ENCODE measurements around the gene CDK6.

CDK6 gene

DNA sequence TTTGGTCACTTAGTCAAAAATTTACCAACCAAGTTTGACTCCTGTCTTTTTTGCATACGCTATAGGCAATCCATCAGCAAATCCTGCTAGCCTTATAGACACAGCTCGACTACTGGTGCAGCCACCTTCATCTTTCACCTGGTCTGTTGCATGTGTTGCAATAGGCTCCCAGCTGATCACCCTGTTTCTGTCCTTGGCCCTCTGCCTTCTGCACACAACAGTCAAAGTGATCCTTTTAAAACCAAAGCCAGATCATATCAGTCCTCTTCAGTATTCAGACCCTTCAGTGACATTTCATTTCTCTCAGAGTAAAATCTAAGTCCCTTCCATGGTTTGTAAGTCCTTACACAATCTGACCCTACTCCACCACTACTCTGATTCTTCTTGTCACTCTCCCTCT is 10.9 kb upstream of the CDK6 start:
- no peak for DNase-seq (ENCODE audit: low read depth in 2 of 2)

DNA sequence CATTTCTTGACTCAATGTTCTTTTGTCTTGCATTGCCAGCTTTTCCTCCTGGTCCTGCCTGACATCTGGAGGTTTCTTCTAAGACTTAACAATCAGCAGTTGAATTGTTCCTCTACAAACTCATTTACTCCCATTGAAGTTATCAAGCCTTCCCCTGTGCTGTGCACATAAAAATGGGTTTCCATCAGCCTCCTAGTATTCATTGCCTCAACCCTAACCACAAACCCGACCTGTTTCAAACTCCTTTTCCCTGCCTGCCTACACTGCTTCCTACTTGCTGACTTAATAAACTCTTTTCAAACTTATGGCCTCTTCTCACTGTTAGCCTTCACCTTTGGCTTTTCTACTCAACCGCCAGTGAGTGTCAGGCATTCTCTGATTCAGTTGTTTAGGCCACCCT is 9.4 kb upstream of the CDK6 start:
- no peak for DNase-seq (ENCODE audit: low read depth in 2 of 2)

DNA sequence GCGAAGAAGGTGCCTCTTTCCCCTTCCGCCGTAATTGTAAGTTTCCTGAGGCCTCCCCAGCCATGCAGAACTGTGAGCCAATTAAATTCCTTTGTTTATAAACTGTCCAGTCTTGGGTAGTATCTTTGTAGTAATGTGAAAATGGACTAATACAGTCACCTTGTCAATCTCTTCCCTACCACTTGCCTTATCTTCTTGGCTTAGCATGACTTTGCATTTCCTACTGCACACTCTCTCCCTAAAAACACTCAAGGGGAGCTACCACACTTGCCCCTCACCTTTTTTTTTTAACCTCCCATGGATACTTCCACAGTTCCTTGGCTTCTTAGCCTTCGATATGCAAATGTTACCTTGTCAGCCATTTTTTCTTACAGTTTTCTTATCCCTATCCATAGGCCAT is 7.4 kb upstream of the CDK6 start:
- DNase-seq (ENCODE audit: low read depth in 2 of 2), result no peak

DNA sequence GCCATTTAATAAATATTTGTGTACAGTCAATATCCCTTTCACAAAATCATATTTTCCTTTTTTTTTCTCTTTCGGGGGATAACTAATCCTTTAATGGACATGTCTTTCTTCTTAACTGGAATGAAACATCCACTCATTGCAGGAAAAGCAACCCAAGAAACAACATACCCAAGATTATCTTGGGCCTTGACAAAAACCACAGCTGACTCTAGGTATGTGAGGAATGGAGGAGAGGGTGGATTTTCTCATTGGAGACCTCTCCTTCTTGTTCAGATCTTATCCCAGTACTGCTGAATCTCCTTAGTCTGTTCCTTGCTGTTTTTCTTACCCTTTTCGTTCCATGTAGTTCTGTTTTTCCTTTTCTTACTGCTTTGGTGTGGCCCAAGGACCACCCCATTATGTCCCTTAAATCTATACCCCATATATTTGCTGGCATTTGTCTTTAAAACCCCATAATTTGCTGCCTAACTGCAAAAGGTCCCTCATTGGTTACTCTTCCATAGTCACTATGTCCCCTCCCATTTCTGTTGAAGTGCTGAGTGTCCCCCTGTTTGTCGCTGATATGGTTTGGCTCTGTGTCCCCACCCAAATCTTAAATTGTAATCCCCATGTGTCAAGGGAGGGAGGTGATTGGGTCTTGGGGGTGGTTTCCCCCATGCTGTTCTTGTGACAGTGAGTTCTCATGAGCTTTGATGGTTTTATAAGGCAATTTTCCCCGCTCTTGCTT is 6.8 kb upstream of the CDK6 start:
- no peak for DNase-seq (ENCODE audit: low read depth in 2 of 2)

DNA sequence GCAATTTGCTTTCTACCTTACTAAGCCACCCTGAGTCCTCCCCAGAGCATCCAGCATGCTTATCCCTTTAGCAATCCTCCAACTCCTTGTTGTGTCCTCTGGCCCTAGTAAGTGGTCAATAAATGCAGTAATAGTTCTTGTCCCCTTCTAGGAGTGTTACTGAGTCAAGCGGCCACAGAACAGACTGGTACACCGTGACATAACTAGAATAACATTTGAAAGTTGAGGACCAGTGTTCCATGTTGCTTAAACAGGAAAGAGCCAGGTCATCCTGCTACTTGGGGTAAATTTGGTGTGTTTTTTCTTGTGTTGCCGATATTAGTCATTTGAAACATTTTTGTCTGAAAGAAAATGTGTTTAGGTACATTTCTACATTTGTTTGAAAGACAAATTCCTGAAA is 4.8 kb upstream of the CDK6 start:
- no peak for DNase-seq (ENCODE audit: low read depth in 2 of 2)

DNA sequence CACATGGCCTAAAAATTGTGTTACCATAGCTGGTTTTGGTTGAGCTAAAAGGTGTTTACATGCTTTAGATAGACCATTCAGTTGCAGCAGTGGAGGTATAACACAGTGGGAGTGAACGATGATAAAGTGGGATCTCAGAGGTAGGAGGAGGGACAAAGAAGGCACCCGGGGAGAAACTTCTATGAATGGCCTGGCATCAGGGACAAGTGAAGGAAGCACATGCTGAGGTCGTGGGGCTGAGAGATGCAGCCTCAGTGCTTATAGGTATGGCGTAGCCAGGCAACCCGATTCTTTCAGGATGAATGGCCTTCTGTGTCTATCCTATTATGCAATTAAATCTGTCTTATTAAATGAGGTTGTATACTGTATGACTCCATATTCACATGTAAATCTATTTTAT is 3.9 kb upstream of the CDK6 start:
- DNase-seq (ENCODE audit: low read depth in 2 of 2), result no peak

DNA sequence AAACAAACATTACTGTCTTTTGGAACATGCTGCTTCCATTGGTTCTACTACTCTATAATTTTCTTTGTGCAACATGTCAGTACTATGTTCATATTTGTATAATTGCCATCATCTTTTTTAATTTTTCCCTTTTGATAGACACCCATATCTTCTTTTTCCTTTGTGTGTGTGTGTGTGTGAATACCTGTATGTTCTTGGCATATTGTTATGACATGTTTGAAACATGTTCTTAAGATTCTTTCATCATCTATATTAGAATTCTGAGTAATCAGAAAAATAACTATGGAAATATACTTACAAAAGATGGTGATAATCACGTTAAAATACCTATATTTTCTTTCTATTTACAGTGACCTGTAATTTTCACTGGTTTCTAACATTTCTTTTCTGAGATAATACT is 3.5 kb upstream of the CDK6 start:
- no peak for DNase-seq (ENCODE audit: low read depth in 2 of 2)

DNA sequence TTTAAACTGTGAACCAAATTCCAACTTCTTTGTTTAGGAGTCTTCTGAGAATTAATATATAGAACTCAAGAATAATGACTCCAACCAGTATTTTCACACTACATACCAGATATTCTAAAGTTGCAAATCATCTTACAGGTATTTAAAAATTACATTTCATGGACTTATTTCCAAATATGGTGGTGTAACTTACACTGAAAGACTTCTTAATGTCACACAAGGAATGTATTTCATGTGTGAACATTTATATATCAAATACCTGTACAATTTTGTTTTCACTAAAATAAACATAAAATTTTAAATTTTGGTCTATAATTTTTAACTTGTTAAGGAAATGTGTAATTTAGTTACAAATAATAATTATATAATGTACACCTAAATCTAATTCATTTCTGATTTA is 2.6 kb upstream of the CDK6 start:
- no peak for DNase-seq (ENCODE audit: low read depth in 2 of 2)

DNA sequence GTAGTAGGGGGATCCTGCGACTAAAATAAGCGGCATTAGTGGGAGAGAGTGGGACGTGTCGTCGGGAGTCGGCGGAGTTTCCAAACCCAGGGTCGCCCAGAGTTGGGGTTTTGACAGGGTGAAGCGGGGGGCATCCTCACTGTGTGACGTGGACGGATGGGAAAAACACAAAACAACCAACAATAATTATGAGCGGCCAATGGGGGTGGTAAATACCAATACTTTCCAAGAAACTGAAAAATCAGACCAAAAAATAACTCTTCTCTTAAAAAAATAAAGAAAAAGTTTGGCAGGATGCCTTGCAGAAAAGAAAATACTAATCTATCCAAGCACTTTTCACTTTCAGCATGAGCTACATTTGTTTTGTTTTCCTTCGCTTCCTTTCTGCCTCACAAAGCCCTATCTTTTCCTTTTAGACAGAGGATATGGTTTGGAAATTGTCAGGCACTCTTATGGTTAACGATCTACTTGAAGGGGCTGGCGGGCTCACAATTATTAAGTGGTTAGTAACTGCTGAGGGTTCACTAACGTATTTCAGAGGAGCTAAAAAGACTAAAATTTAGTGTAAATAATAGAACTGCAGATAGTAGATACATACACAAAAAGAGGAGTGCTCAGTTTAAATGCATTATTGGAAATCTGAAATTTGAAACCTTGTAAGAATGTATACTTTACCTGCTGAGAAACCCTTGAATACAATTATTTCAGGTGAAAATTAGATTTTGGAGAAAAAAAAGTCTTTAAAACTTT is 802 bp upstream of the CDK6 start:
- DNase-seq (ENCODE audit: low read depth in 2 of 2), result no peak

DNA sequence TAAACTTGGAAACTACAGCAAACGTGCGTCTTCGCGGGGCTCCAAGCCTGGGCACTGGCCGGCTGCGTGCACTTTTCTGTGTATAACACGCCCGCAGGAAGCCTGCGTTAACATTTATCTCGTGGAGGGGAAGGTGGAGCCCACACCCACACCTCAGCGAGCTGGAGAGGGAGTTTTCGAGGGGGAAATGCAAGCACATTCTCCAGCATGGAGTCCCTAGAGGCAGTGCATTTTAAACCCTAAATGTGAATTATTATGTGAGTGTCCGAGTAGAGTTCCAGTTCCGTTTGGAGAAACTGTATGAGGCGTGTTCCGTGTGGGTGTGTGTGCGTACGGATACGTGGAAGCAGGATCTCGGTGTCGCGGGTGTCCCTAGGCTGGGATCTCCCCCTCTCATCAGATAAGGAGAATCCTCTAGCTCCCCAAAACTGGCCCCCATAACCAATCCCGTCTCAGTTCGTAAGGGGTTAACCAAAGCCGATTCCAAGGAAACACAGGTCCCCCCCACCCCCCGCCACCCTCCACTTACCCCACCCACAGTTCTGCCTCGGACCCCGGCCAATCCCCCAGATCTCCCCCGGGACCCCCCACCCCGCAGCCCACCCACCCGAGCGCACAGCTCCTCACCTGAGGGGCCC is 403 bp downstream of the CDK6 start:
- DNase-seq (ENCODE audit: low read depth in 2 of 2), result peak in 1 of 2 donors; percentile 19

DNA sequence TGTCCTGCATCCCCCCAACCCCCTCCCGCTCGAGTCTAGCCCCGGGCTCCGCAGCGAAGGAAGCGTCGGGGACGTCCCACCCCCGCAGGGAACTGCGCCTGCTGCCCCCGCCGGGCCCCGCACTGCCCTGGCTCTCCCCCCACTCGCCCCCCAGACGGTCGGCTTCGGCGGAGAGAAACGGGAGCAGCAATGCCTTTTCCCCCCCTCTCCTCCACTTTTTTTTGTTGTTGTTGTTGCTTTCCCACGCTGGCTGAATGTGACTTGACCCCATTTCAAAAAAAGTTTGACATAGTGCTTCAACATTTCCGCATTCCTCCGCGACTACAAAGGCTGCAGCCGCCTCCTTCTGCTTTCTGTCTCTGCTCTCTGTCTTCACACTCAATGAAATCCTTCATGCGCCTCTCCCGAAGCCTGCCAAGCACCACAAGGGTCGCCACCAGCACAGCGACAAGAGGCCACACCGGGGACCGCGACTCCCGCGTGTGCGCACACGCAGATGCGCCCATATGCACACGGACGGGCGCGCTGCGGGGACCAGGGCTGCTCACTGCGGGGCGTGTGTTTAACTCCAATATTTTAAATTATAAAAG is 1.0 kb downstream of the CDK6 start:
- DNase-seq (ENCODE audit: low read depth in 2 of 2), result no peak

DNA sequence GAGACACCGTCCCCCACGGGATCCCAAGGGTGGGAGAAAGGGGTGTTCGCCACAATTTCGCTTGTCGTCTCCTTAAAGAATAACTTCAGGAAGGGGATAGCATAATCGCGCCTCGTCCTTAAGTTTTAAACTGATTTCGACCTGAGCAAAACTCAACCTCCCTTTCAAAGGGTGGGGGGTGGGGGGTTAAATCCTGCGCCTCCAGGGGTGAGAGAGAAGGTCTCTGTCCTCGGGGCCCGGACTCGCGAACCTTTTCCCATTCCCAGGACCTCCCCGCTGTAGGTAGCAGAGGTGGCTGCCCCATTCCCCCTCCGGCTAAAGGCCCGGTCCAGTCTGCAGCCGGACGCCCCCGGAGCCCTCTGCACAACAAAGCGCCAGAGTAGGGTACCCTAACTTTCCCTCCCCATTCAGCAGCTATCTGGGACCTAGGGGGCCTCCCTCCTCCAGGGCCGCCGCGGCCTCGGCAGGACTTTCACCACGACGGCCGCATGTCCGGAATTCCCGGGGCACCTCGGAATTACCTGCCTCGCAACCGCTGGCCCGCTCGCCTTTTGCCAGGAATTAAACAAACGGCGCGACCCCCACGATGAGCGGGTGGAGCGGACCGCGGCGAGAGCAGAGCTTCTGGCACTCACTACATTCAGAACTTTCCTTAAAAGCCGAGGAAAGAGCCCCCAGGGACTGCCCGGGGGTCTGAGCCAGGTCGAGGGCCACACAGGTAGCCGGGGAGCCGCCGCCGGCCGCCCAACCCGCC is 1.7 kb downstream of the CDK6 start:
- DNase-seq (ENCODE audit: low read depth in 2 of 2), result no peak

DNA sequence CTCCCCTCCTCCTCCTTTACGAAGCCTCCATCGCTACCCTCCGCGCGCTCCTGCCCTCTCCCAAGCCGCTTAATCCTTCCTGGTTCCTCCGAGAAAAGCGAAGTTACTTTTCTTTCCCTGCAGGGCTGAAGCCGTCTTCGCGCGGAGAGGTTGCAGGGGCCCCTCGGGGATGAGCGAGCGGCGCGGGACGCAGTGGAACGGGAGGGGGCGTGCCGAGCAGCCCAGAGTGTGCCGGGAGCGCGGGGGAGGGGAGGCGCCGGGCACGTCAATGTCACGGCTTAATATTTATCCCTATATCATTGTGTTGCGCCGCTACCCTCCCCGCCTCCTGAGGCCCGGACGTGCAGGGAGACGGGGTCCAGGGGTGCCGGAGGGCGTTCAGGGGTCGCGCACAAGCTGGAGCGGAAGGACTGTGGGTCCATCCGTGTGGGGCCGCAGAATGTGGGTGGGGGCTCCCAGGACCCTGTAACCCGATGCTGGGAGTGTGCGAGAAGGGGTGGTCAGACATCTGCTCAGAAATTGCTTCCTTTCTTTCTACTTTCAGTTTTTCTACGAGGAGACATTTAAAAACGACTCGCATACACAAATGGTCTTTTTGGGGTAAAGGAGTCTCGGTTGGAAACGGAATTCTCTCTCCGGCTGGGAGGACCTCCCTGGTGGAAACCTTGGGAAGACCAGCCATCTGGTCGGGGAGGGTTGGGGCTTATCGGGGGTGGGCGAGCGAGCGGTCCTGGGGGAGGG is 2.4 kb downstream of the CDK6 start:
- DNase-seq (ENCODE audit: low read depth in 2 of 2), result peak; percentile 48 to 59

DNA sequence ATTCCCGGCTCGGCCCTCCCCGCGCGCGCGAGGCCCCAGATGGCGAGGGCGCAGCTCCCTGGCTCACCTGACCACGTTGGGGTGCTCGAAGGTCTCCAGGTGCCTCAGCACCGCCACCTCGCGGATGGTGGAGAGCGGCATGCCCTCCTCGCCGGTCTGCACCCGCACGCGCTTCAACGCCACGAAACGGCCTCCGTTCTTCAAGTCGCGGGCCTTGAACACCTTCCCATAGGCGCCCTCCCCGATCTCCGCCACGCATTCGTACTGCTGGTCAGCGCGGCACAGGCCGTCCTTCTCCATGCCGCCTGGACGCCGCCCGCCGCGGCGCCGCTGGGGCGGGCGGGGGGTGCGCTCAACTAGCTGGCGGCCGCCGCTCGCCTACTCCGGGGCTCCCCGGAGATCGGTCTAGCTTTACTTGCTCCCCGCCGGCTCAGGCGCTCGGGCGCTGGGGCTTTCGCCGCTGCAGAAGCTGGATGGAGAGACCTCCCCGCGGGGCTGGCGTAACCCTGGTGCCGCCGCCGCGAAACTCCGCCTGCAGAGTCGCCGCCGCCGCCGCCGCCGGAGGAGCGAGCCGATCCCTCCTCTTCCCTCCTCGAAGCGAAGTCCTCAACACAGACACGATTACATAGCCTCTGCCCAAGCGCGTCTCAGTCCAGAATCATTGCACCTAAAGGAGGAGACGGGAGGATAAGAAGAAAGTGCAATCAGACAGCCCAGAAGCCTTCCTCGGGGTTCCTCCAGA is 3.2 kb downstream of the CDK6 start:
- DNase-seq (ENCODE audit: low read depth in 2 of 2), result peak; percentile 76 to 78

DNA sequence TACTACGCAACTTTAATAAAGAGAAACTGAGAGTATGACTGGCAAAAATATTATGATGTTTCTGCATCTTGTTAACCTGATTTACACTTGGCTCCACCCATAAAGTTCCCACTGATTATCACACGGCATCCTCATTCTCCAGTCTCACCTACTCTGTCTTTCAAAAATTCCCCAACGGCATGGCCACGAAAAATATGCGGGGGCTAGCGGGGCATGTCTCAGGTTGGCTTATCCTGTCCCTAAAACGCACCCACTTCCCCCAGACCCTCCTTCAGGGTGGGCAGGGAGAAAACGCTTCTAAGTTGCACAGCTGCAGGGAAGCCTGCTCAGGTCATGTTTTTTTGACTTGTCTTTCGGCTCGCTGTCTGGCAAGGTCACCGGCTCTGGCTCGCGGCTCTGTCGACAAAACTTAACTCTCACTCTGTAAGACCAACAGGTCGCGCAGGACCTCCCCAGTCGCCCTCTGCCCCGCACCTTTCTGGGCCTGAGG is 3.8 kb downstream of the CDK6 start:
- no peak for DNase-seq (ENCODE audit: low read depth in 2 of 2)

DNA sequence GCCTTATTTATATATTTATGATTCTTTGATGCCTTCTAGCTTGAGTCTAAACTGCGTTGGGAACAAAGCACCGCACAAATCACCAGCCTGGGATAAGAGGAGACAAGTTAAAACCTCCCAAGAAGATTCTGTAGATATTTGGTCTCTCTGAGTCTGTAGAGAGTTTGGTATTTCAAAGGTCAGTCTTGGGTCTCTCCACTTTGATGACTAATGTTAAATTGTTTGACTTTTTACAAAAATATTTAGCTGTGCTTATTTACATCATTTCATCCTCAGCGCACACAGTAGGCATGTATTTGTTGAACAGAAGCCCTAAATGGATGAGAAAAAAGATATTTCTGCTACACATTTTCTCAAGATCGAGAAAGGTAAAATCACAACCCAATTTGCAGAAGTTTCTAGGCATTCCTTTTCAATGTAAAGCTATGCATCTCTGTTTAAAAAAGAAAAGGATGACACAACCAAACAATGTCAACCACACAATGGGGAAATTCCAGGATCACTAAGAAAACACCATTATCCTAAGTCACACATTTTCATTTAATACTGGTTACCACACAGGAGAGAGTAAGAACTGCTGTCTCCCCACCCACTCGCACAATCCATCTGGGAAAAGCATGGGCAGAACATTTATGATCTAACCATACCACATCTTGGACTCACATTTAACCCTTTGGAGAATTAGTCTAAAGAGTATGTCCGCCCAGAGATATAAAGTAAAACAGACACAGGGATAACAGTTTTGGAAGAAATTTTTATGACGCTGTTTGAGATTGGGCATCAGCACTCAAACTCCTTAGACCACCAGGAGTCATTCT is 4.4 kb downstream of the CDK6 start:
- no peak for DNase-seq (ENCODE audit: low read depth in 2 of 2)

DNA sequence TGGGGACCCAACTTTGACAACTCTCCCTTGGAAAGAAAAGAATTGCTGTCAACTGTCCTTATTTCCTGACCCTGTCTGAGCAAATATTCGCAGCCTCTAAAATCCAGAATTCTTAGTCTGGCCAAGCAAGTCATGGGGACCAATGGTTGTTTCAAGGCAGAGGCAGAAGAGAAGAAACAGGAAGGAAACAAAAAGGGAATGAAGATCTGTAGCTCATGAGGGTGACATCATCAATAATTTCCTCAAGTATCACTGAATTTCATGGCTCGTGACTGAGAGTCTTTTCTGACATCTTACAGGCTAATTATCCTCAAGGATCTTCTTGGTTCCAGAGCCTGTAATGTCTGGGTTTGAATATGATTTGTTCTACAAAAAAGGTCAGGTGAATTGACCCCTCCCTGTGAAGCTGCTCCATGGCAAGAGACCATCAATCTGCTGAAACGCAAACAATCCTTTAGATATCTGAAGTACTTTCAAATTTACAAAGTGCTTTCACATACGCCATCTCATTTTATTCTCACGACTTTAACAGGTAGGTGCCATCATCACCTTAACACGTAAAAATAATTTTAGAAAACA is 5.8 kb downstream of the CDK6 start:
- DNase-seq (ENCODE audit: low read depth in 2 of 2), result no peak

DNA sequence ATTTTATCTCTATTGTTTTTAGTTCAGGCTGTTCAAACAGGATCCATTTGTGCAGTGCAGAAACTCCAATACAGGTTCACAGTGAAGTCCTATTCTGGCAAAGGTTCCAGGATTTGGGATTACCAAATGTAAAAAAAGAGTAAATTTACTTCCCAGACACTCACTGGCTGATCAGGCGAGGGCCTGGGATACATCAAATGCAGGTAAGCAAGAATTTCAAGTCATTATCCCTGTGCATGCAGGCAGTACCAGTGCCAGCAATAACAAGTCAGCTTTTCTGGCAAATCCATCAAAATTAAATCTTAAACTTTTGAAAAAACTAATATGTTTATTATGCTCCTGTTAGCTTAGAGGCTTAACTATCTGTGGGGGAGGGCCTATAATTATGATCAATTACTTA is 6.3 kb downstream of the CDK6 start:
- no peak for DNase-seq (ENCODE audit: low read depth in 2 of 2)

DNA sequence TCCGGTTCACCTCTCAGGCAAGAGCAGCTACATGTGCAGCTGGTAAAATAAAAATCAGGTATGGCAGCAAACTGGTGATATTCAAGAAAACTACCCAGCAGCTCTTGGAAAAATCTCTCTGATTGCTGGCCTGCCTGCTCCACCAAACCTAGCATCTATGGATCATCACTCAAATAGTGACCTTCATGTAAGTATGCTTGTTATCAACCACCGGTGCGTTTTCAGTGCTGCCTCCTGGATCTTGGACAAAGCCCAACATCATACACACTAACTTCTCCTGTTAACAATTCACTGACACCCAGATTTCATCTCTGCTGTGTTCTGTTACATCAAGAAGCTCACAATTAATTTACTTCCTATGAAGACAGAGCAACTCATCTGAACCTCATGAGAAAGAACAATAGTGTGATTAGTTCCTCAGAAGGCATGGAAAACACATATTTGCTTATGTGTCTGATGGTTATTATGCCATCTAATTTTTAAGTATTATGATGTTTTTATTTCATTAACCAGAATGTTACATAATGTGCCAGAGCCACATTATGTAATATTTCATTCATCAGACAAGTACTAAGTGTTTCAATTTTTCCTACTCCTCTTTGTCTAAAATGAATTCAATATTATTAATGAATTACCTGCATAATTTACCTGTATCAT is 8.8 kb downstream of the CDK6 start:
- no peak for DNase-seq (ENCODE audit: low read depth in 2 of 2)

All from activated CD8-positive, alpha-beta memory T cell treated with anti-CD3 and anti-CD28 coated beads for 4 hours (primary cell).